Stimulated activated naive B cell treated with anti-CD40 and anti-IgM and Interleukin-4, amounts not matched to agents 10 μg/mL and 1 μg/mL and 100 μg/mL, for 72 hours (primary cell): Measurements from ENCODE around the gene COL10A1.

Experiments
- ATAC-seq, 2 donors: fragments of 150-1000 bp; cut with Tn5 transposase; replicated peaks; 2 replicates each; pipeline ENCODE4 v1.10.0; 2021; ENCODE audit warnings: moderate library complexity in 1 of 2
- DNase-seq: peaks from one replicate; pipeline ENCODE4 v3.0.0; 2021
- H3K27ac Mint-ChIP-seq: one replicate; pipeline ENCODE4 v1.8.0; 2022; ENCODE audit warnings: mild to moderate bottlenecking, mixed read lengths
- H3K27me3 Mint-ChIP-seq, 2 donors: one replicate each; pipeline ENCODE4 v1.8.0; 2022; ENCODE audit warnings: mixed read lengths in 2 of 2
- H3K36me3 Mint-ChIP-seq, 2 donors: one replicate each; pipeline ENCODE4 v1.8.0; 2022; ENCODE audit warnings: mixed read lengths in 2 of 2, mild to moderate bottlenecking in 1 of 2
- H3K4me1 Mint-ChIP-seq, 2 donors: one replicate each; pipeline ENCODE4 v1.8.0; 2022; ENCODE audit warnings: mixed read lengths in 2 of 2, mild to moderate bottlenecking in 1 of 2
- H3K4me3 Mint-ChIP-seq, 2 donors: one replicate each; pipeline ENCODE4 v1.8.0; 2022; ENCODE audit warnings: mild to moderate bottlenecking in 2 of 2, mixed read lengths in 2 of 2, moderate library complexity in 1 of 2
- H3K9me3 Mint-ChIP-seq, 2 donors: one replicate each; pipeline ENCODE4 v1.8.0; 2022; ENCODE audit warnings: mixed read lengths in 2 of 2, mild to moderate bottlenecking in 1 of 2

COL10A1 gene

DNA sequence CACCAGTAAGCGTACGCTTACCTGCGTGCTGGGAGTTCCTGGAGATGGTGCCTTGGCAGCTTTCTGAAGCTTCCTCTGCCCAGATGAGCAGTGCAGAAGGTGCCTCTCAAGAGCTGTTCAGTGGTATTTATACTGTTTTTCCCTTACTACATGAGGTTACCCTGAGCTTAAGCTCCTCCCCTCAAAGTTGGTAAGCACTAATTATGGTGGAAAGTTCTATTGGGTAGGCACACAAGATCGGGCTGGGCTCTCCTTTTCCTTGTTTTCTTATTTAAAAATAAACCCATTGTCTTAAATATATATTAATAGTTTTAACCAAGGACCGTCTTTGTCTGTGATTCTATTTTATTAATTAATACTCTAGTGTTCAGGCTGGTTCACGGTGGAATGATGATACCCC, at the start of gene COL10A1:
TSS of gene COL10A1 (minus strand) at position 101 of the 400 bp plus-strand sequence. CDS start 640 bp downstream, outside the sequence.
- DNase-seq, result no peak
- H3K27me3 Mint-ChIP-seq, result no peaks in the 10 kb centered on the region
- H3K9me3 Mint-ChIP-seq, result no peaks in the 10 kb centered on the region
- H3K27ac Mint-ChIP-seq, result no peak within 1 kb of the TSS
- H3K4me1 Mint-ChIP-seq, result no peaks in the 10 kb centered on the region
- ATAC-seq, result no peak
- no peak within 1 kb of the TSS for H3K4me3 Mint-ChIP-seq
- peaks cover 12 to 20% of the 10 kb centered on the region in 2 donors for H3K36me3 Mint-ChIP-seq

- Mint-ChIP-seq H3K9me3 (peaks cover 7 to 8% of the 10 kb centered on the region in 2 donors), H3K27me3 (no peaks in the 10 kb centered on the region), H3K4me3 (no peak overlapping the region), H3K27ac (no peak overlapping the region), H3K36me3 (peaks cover 19 to 34% of the 10 kb centered on the region in 2 donors), H3K4me1 (peaks cover 0 to 3% of the 10 kb centered on the region in 2 donors)
- no peak for DNase-seq
- ATAC-seq, result no peak
Observed at GRCh38 chr6:116175344-116175743, 49.4 kb upstream of the COL10A1 start.

GRCh38 chr6:116173928-116174327, 48.0 kb upstream of the COL10A1 start:
- Mint-ChIP-seq H3K27ac (no peak overlapping the region), H3K9me3 (peaks cover 8 to 9% of the 10 kb centered on the region in 2 donors), H3K36me3 (peaks cover 23 to 34% of the 10 kb centered on the region in 2 donors), H3K4me3 (no peak overlapping the region), H3K4me1 (peaks cover 0 to 3% of the 10 kb centered on the region in 2 donors), H3K27me3 (no peaks in the 10 kb centered on the region)
- ATAC-seq (no peak), DNase-seq (no peak)

GRCh38 chr6:116170358-116171057, 44.6 kb upstream of the COL10A1 start:
- H3K4me3 Mint-ChIP-seq, result no peak overlapping the region
- no peak overlapping the region for H3K27ac Mint-ChIP-seq
- ATAC-seq (no peak), DNase-seq (no peak)
- H3K9me3 Mint-ChIP-seq, result peaks cover 8 to 10% of the 10 kb centered on the region in 2 donors
- peaks cover 9 to 11% of the 10 kb centered on the region in 2 donors for H3K4me1 Mint-ChIP-seq
- H3K36me3 Mint-ChIP-seq, result peaks cover 27 to 36% of the 10 kb centered on the region in 2 donors
- H3K27me3 Mint-ChIP-seq, result no peaks in the 10 kb centered on the region

- ATAC-seq (no peak), DNase-seq (no peak)
- H3K9me3 Mint-ChIP-seq, result peaks cover 5 to 9% of the 10 kb centered on the region in 2 donors
- no peak overlapping the region for H3K27ac Mint-ChIP-seq
- peaks cover 22 to 36% of the 10 kb centered on the region in 2 donors for H3K36me3 Mint-ChIP-seq
- H3K4me3 Mint-ChIP-seq, result no peak overlapping the region
- no peaks in the 10 kb centered on the region for H3K27me3 Mint-ChIP-seq
- peaks cover 14% of the 10 kb centered on the region in 2 donors for H3K4me1 Mint-ChIP-seq
Observed at GRCh38 chr6:116169880-116170279, 43.9 kb upstream of the COL10A1 start.

GRCh38 chr6:116168148-116168547, 42.2 kb upstream of the COL10A1 start:
- Mint-ChIP-seq H3K27me3 (no peaks in the 10 kb centered on the region), H3K9me3 (peaks cover 14 to 17% of the 10 kb centered on the region in 2 donors), H3K4me3 (no peak overlapping the region), H3K4me1 (peaks cover 21 to 23% of the 10 kb centered on the region in 2 donors), H3K36me3 (peaks cover 25 to 38% of the 10 kb centered on the region in 2 donors), H3K27ac (no peak overlapping the region)
- DNase-seq (no peak), ATAC-seq (no peak)

- H3K36me3 Mint-ChIP-seq, result peaks cover 28 to 37% of the 10 kb centered on the region in 2 donors
- ATAC-seq (no peak), DNase-seq (no peak)
- peaks cover 16 to 20% of the 10 kb centered on the region in 2 donors for H3K9me3 Mint-ChIP-seq
- H3K4me3 Mint-ChIP-seq, result no peak overlapping the region
- peaks cover 23 to 25% of the 10 kb centered on the region in 2 donors for H3K4me1 Mint-ChIP-seq
- no peaks in the 10 kb centered on the region for H3K27me3 Mint-ChIP-seq
- H3K27ac Mint-ChIP-seq, result no peak overlapping the region
Observed at GRCh38 chr6:116166369-116166768, 40.4 kb upstream of the COL10A1 start.

DNA sequence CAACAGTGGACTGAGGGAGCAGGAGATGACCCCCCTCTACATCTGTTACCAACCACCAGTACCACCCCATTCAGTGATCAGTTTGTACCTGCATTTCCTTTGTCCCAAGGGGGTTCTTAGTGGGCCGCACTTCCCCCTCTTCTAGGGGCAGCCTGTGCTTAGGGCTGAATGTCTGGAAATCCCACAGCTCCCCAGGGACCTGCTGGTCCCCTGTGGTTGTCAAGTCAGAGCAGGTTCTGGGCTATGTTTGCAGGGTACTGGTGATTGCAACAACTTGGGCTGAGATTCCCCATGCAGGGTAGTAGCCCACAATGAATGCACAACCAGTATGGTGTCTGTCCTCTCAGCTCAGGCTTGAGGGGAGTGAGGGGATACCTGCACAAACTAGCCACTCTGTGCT, 39.7 kb upstream of the COL10A1 start:
- peak overlapping the region in 1 of 2 donors; percentile 23 for H3K4me3 Mint-ChIP-seq
- H3K36me3 Mint-ChIP-seq, result peaks cover 26 to 34% of the 10 kb centered on the region in 2 donors
- H3K4me1 Mint-ChIP-seq, result peaks cover 20 to 25% of the 10 kb centered on the region in 2 donors
- H3K27ac Mint-ChIP-seq, result peak overlapping the region; percentile 79
- ATAC-seq (peak; percentile 100), DNase-seq (peak; percentile 67)
- peaks cover 16 to 20% of the 10 kb centered on the region in 2 donors for H3K9me3 Mint-ChIP-seq
- no peaks in the 10 kb centered on the region for H3K27me3 Mint-ChIP-seq

DNA sequence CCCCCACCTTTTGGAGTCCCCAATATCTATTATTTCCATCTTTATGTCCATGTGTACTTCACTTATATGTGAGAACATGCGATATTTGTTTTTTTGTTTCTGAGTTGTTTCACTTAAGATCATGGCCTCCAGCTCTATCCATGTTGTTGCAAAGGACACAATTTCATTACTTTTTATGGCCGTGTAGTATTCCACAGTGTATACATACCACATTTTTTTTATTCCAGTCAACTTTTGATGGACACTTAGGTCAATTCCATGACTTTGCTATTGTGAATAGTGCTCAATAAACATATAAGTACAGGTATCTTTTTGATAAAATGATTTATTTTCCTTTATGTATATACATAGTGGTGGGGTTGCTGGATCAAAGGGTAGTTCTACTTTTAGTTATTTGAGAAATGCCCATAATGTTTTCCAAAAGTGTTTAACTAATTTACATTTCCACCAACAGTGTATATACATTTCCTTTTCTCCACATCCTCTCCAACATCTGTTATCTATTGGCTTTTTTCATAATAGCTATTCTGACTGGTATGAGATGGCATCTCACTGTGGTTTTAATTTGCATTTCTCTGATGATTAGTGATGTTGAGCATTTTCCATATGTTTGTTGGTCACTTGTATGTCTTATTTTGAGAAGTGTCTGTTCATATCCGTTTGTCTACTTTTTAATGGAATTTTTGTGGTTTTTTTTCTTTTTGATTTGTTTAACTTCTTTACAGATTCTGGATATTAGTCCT, 34.0 kb upstream of the COL10A1 start:
- Mint-ChIP-seq H3K4me1 (peaks cover 17 to 18% of the 10 kb centered on the region in 2 donors), H3K27ac (no peak overlapping the region), H3K27me3 (no peaks in the 10 kb centered on the region), H3K4me3 (no peak overlapping the region), H3K36me3 (peaks cover 21 to 31% of the 10 kb centered on the region in 2 donors), H3K9me3 (peaks cover 13 to 20% of the 10 kb centered on the region in 2 donors)
- ATAC-seq (no peak), DNase-seq (no peak)

DNA sequence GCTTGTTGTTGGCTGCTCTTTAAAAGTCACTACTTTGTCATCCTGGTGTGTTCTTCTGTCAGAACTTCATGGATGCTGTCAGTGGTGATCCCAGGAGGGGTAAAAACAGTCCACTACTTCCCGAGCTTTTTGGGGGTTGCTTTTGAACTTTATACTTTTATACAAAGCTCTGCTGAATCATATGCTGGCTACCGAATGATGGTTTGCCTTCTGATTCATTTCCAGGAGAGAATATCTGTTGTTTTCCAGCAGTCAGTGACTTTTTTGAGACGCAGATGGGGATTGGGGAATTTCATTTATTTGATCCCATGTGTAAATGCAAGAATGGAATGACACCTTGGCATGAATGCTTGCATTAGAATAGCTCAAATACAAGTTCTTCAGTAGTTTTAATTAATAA, 32.7 kb upstream of the COL10A1 start:
- H3K27ac Mint-ChIP-seq, result no peak overlapping the region

DNA sequence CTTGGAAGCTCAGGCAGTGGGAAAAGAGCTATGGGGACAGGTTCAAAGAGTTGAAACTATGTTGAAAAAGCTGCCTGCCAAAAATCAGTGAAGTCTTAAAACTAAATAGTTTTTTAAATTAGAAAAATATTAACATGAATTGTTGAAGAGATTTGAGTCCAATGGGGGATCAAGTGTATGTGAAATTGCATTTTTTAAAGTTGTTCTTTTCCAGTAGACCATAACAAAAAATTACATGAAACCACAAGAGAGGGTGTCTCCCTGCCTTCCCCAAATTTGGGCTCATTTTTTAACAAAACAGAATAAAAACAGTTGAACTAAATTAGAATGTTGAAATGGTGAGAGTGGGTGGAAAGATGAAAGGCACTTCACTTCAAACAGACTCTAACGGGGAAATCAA, 31.5 kb upstream of the COL10A1 start:
- Mint-ChIP-seq H3K27me3 (no peaks in the 10 kb centered on the region), H3K4me1 (peaks cover 7 to 8% of the 10 kb centered on the region in 2 donors), H3K4me3 (no peak overlapping the region), H3K36me3 (peaks cover 8 to 14% of the 10 kb centered on the region in 2 donors), H3K27ac (no peak overlapping the region), H3K9me3 (peaks cover 5 to 6% of the 10 kb centered on the region in 2 donors)
- ATAC-seq (no peak), DNase-seq (no peak)

More for the DNA sequence above, 32.7 kb upstream of the COL10A1 start:
- DNase-seq (no peak), ATAC-seq (no peak)
- peaks cover 14% of the 10 kb centered on the region in 2 donors for H3K4me1 Mint-ChIP-seq
- no peaks in the 10 kb centered on the region for H3K27me3 Mint-ChIP-seq
- no peak overlapping the region for H3K4me3 Mint-ChIP-seq
- peaks cover 14 to 22% of the 10 kb centered on the region in 2 donors for H3K36me3 Mint-ChIP-seq
- peaks cover 13% of the 10 kb centered on the region in 2 donors for H3K9me3 Mint-ChIP-seq

GRCh38 chr6:116156405-116157326, 30.7 kb upstream of the COL10A1 start:
- Mint-ChIP-seq H3K4me1 (peaks cover 7 to 8% of the 10 kb centered on the region in 2 donors), H3K9me3 (peaks cover 5 to 6% of the 10 kb centered on the region in 2 donors), H3K27me3 (no peaks in the 10 kb centered on the region), H3K4me3 (no peak overlapping the region), H3K27ac (no peak overlapping the region), H3K36me3 (peaks cover 6 to 14% of the 10 kb centered on the region in 2 donors)
- no peak for ATAC-seq
- DNase-seq, result no peak

DNA sequence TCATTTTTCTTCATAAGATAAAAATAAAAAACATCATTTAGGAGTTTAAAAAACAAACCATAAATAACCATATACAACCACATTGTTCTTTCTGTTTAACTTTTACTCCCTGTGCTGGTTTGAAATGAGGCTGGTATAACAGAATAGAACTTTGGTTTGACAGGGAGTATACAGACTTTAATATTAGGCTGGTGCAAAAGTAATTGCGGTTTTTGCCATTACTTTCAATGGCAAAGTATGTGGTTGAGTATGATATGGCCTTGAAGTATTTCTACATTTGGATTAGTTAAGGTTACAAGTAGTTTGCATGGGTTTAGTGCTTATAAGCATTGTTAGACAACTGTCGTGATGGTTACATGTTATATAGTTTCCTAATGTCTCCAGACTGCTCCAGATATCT, 29.0 kb upstream of the COL10A1 start:
- H3K27ac Mint-ChIP-seq, result no peak overlapping the region

DNA sequence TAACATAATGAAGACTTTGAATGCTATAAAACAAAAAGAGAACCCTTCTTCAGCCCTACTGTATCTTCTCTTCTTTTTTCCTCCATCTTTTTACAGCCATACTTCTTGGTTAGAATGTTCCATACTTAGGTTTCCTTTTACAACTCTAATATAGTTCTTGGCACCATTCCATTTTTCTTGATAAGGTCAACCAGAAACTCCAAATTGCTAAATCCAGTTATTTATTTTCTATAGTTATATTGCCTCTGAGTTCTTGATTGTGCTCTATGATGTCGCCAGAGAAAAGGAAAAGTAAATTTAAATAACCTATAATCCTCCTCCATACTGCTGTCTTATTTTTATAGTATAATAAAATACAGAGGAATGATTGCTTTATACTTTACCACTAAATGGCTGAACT, 26.7 kb upstream of the COL10A1 start:
- H3K27ac Mint-ChIP-seq, result no peak overlapping the region
- H3K9me3 Mint-ChIP-seq, result no peaks in the 10 kb centered on the region
- no peak overlapping the region for H3K4me3 Mint-ChIP-seq
- ATAC-seq, result no peak
- DNase-seq, result no peak
- H3K4me1 Mint-ChIP-seq, result peaks cover 3 to 5% of the 10 kb centered on the region in 2 donors
- H3K36me3 Mint-ChIP-seq, result peaks cover 4 to 11% of the 10 kb centered on the region in 2 donors
- H3K27me3 Mint-ChIP-seq, result no peaks in the 10 kb centered on the region

More for the DNA sequence above, 29.0 kb upstream of the COL10A1 start:
- H3K36me3 Mint-ChIP-seq, result peaks cover 6 to 12% of the 10 kb centered on the region in 2 donors
- H3K9me3 Mint-ChIP-seq, result peaks cover 0 to 2% of the 10 kb centered on the region in 2 donors
- no peak overlapping the region for H3K4me3 Mint-ChIP-seq
- no peaks in the 10 kb centered on the region for H3K27me3 Mint-ChIP-seq
- H3K4me1 Mint-ChIP-seq, result peaks cover 5 to 7% of the 10 kb centered on the region in 2 donors
- DNase-seq (no peak), ATAC-seq (no peak)
